Psoas muscle (tissue), 8 donors: ENCODE data around the gene SMAP1. TPM values are rescaled to one million over a fixed set of nuclear protein-coding genes. Genes with fewer than 3 reads are reported as not detected.

Experiments used
- ATAC-seq, 4 donors: fragments of 200-7000 bp; cut with Tn5 transposase; one replicate each; pipeline ENCODE4 v1.9.1; 2020; ENCODE audit warnings: moderate library complexity in 3 of 4, mild to moderate bottlenecking in 2 of 4
- DNase-seq, 2 donors: peaks; one replicate each; pipeline ENCODE4 v3.0.0-alpha.2; 2020
- H3K27ac ChIP-seq: fragments of 200-600 bp; one replicate; pipeline ENCODE4 v1.8.0; 2022
- H3K27me3 ChIP-seq, 3 donors: fragments of 200-600 bp in 1 of 3; one replicate each; pipeline versions ENCODE4 v1.6.1 to v1.8.0; 2013 to 2022; ENCODE audit warnings: low read length in 2 of 3, mild to moderate bottlenecking in 2 of 3, moderate library complexity in 1 of 3; ENCODE audit not compliant: insufficient read depth in 3 of 3
- H3K36me3 ChIP-seq, 2 donors: fragments of 200-600 bp in 1 of 2; one replicate each; pipeline versions ENCODE4 v1.6.1 to v1.8.0; 2013 to 2022; ENCODE audit warnings: low read depth in 1 of 2, mild to moderate bottlenecking in 1 of 2, moderate library complexity in 1 of 2; ENCODE audit not compliant: insufficient read depth in 1 of 2
- H3K4me1 ChIP-seq: fragments of 200-600 bp; one replicate; pipeline ENCODE4 v1.8.0; 2022
- H3K4me3 ChIP-seq: fragments of 200-600 bp; one replicate; pipeline ENCODE4 v1.8.0; 2022; ENCODE audit warnings: mild to moderate bottlenecking
- H3K9me3 ChIP-seq: fragments of 200-600 bp; one replicate; pipeline ENCODE4 v1.8.0; 2022
- CTCF ChIP-seq: fragments of 200-600 bp; IDR thresholded peaks from one replicate; pipeline ENCODE4 v1.8.0; 2022; ENCODE audit warnings: antibody characterized with exemption
- whole genome bisulfite sequencing, 3 donors: extraction: QIAGEN DNeasy Blood & Tissue Kit; methylation state at CpG; one replicate each; pipeline versions ENCODE4 v1.1.6 to v1.1.7; 2013; 5-methylcytosine and 5-hydroxymethylcytosine counted together
- intact Hi-C, 2 donors: fragments of 100-400 bp; cut with DNase I; formaldehyde crosslinking; loops; one replicate each; pipeline versions ENCODE4 v1.11.0 to v1.14.2; 2022
- polyA plus RNA-seq, 3 donors: library from polyadenylated mRNA; stranded (reverse); fragments of 200-250 nt; gene quantifications; one replicate each; pipeline ENCODE4 v1.2.3, GENCODE V29; 2013
- total RNA-seq, 4 donors: library from RNA; stranded (reverse); fragmentation: NEBNext Ultra II Directional in 2 of 4; extraction: Animal tissue kit (Norgen Biotek cat#: 25700) in 2 of 4; gene quantifications; one replicate each; pipeline versions ENCODE4 v1.2.1 to v1.2.4, GENCODE V29; 2021 to 2023
- donor health status: healthy with polysubstance abuse.
- donor health status: DM: no; HTN: no; CAD: no; lungs with moderate emphysema.
- donor health status: Bipolar disorder and iron deficiency.
- donor health status: healthy.
- donor health status: DM: yes; HTN: yes; CAD: no.
- donor health status: DM: no; HTN: no; CAD: no.
- donor health status: DM: no; HTN: no; CAD: no.
- donor health status: DM: yes; HTN: yes; CAD: no.

Gene SMAP1
- total and polyA plus RNA-seq, 7 donors = 19.0 to 40.2 (median 24.0) TPM

GRCh38 chr6:70846207-70846835 lies 178.6 kb downstream of the SMAP1 start:
- 91 to 96% (median 94%) methylated on average over 8 of the region's 8 CpGs for WGBS, 3 donors
- Histone ChIP-seq H3K27ac (no peak overlapping the region), H3K36me3 (no peaks in the 10 kb centered on the region), H3K4me3 (no peak overlapping the region), H3K9me3 (no peaks in the 10 kb centered on the region), H3K4me1 (peaks cover 3% of the 10 kb centered on the region), H3K27me3 (no peaks in the 10 kb centered on the region)
- TF ChIP-seq CTCF = no peak
- intact Hi-C loops = no loop called here
- ATAC-seq (no peak), DNase-seq (no peak)

GRCh38 chr6:70847106-70848084 lies 179.7 kb downstream of the SMAP1 start:
- Histone ChIP-seq H3K27me3 (no peaks in the 10 kb centered on the region), H3K4me3 (no peak overlapping the region), H3K27ac (no peak overlapping the region), H3K36me3 (no peaks in the 10 kb centered on the region), H3K9me3 (no peaks in the 10 kb centered on the region), H3K4me1 (peaks cover 3% of the 10 kb centered on the region)
- TF ChIP-seq CTCF = no peak
- intact Hi-C loops = no loop called here
- DNase-seq (no peak), ATAC-seq (no peak)
- WGBS, 3 donors = 78 to 82% (median 79%) methylated on average over 4 of the region's 4 CpGs

DNA sequence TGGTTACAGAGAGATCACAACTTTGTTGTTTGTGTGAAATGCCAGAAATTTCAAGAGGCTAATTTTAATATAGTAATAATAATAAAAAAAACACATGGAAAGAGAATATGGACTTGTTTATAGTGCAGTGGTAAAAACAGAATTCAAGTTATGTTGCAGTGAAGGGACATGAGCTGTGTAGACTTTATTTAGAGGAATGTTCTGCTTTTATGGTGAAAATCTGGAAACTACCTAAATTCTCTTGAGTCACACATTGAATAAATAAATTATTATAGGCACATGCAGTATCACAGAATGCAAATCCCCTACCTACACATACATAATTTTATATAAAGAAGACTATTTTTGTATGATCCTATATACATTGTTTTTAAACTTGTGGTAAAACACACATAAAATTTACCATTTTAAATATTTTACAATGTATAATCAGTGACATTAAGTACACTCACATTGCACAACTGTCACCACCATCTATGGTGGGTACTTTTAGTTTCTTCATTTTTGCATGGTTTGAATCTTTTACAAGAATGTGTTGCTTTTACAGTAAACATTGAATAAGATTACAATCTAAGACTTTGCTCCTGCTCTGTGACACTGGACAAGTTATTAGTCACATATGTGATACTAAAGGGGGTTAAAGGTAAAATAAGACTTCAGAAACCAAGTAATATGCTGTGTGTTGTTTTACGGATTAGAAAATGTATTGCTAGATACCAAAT lies 181.8 kb downstream of the SMAP1 start:
- DNase-seq (no peak), ATAC-seq (no peak)
- Histone ChIP-seq H3K36me3 (peaks cover 0 to 3% of the 10 kb centered on the region in 2 donors), H3K27ac (no peak overlapping the region), H3K27me3 (no peaks in the 10 kb centered on the region), H3K4me3 (no peak overlapping the region), H3K4me1 (no peaks in the 10 kb centered on the region), H3K9me3 (no peaks in the 10 kb centered on the region)
- 94 to 96% (median 95%) methylated on average over 1 of the region's 1 CpG for WGBS, 3 donors
- intact Hi-C loops = no loop called here
- no peak for TF ChIP-seq CTCF

DNA sequence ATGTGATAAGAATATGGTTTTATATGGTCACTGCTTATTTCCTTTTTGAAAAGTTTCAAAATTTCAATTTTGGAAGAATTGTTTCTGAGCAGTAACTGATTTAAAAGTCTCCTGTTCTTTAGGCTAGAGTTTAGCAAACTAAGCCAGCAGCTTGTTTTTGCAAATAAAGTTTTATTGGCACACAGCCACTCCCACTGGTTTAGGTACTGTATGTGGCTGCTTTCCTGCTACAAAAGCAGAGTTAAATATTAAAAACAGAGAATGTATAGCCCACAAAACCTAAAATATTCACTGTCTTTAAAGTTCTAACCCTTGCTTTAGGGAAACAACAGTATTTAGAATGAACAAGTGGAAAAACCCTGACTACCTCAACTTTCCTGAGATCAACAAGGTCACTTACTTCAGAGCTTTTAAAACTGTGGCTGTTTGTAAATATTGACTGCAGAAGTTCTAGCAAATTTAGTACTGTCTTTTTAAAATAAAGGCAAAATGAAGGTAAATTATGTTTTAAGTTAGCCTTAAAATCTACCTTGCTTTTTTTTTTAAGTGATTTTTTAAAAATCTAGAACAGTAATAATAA lies 185.1 kb downstream of the SMAP1 start:
- intact Hi-C loops = no loop called here
- Histone ChIP-seq H3K36me3 (peaks cover 0 to 13% of the 10 kb centered on the region in 2 donors), H3K9me3 (no peaks in the 10 kb centered on the region), H3K27me3 (no peaks in the 10 kb centered on the region), H3K4me3 (no peak overlapping the region), H3K4me1 (no peaks in the 10 kb centered on the region), H3K27ac (no peak overlapping the region)
- ATAC-seq = no peak
- TF ChIP-seq CTCF = no peak
- DNase-seq = no peak
